Fibroblast of pulmonary artery (primary cell): ENCODE results near the gene KATNB1.

ENCODE experiments used
- DNase-seq: peaks from one replicate; pipeline ENCODE4 v3.0.0-alpha.2; 2010; ENCODE audit warnings: low read depth
- H3K4me3 ChIP-seq: replicated peaks from 2 replicates; pipeline ENCODE4 v1.5.1; 2011; ENCODE audit warnings: low read depth, mild to moderate bottlenecking, control low read depth, low read length, moderate library complexity
- TF ChIP-seq, protein P1 (sequence below): IDR thresholded peaks from 2 replicates; pipeline ENCODE4 v1.5.1; 2011; ENCODE audit warnings: mild to moderate bottlenecking, control low read depth, low read length, inconsistent platforms; ENCODE audit errors: missing control alignments

The KATNB1 gene

DNA sequence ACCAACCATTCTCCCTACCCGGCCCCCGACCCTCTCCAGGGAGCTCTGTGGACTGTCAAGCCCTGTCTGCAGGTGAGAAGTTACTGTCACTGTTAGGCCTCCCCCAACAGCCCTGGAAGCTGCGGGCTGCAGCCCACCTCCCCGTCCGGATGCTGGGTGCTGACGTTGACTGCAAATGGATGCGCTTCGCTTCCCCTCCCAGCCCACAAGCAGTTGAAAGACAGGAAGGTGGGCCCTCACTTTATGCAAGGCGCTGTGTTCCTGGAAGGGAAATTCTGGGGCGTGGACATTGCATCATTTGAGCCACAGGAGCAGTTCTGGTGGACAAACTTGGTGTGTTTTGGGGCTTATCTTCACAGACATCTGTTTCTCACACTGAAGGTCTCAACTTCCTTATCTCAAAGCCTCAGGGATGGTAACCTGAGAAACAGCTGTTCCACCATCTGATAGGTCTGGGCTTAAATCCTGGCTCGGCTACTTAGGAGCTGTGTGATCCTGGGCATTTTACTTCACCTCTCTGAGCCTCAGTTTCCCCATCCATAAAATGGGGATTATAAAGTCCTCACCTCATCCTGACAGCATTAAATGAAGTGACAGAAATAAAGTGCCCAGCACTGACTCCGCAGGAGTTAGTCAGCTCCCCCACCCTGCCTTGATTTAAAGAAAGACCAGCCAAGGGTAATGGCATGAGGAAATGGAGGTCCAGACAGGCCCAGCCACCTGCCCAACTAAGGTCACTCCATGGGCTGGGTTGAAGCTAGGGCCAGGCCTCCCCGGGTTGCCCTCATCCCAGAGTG lies 45.6 kb upstream of the KATNB1 start:
- TF ChIP-seq, protein P1, sequence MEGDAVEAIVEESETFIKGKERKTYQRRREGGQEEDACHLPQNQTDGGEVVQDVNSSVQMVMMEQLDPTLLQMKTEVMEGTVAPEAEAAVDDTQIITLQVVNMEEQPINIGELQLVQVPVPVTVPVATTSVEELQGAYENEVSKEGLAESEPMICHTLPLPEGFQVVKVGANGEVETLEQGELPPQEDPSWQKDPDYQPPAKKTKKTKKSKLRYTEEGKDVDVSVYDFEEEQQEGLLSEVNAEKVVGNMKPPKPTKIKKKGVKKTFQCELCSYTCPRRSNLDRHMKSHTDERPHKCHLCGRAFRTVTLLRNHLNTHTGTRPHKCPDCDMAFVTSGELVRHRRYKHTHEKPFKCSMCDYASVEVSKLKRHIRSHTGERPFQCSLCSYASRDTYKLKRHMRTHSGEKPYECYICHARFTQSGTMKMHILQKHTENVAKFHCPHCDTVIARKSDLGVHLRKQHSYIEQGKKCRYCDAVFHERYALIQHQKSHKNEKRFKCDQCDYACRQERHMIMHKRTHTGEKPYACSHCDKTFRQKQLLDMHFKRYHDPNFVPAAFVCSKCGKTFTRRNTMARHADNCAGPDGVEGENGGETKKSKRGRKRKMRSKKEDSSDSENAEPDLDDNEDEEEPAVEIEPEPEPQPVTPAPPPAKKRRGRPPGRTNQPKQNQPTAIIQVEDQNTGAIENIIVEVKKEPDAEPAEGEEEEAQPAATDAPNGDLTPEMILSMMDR: no peak
- no peak overlapping the region for H3K4me3 ChIP-seq
- no peak for DNase-seq

DNA sequence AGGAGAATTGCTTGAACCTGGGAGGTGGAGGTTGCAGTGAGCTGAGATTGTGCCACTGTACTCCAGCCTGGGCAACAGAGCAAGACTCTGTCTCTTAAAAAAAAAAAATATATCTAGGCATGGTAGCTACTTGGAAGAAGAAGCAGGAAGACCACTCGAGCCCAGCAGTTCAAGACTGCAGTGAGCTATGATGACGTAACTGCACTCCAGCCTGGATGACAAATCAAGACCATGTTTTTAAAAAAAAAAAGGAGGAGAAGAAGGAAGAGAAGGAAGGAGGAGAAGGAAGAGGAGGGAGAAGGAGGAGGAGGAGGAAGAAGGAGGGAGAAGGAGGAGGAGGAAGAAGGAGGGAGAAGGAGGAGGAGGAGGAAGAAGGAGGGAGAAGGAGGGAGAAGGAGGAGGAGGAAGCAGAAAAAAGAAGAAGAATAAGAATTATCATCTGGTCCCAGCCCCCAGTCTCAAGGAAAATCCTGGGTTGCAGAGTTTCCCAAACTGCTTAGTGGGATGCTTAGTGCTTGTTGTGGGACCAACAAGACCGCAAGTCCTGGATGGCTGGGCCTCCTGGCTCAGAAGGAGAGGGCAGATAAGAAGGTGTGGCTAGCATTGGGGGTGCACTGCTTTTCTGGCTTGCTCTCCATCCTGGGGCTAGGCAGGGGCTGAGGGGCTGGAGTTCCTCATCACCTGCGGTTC lies 44.6 kb upstream of the KATNB1 start:
- peak; percentile 14 for DNase-seq
- no peak overlapping the region for H3K4me3 ChIP-seq
- TF ChIP-seq, protein P1: no peak

DNA sequence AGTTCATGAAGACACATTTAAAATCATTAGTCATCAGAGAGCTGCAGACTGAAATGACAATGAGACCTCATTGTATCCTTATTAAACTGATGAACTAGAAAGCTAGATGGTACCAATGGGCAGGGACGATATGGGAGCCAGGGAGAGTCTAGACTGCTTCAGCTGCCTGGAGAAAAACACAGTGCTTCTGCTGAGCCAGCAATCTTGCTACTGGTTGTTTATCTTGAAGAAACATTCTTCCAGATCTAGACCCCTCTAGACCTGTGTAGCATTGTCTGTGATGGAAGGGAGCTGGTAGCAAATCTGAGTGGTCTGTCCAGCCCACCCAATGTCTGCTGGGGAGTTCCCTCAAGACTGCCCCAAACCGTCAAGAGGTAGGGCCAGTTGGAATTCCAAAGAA lies 42.9 kb upstream of the KATNB1 start:
- no peak for DNase-seq
- TF ChIP-seq, protein P1: no peak
- H3K4me3 ChIP-seq: no peak overlapping the region

DNA sequence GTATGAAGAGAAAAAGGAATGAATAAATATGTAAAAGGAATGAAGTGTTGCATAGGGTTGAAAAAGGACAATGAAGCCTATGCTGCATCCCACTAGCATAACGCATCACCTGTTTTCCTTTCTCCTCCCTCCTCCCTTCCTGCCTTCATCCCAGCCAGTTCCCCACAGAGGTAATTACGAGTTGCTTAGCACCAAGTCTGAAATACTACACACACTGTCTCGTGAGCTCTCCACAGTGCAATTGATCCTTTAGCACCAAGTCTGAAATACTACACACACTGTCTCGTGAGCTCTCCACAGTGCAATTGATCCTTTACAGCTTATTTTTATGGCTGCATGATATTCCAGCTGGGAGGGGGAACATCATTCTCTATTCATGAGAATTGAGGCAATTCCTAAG lies 42.0 kb upstream of the KATNB1 start:
- DNase-seq: no peak
- H3K4me3 ChIP-seq: no peak overlapping the region
- TF ChIP-seq, protein P1: no peak

DNA sequence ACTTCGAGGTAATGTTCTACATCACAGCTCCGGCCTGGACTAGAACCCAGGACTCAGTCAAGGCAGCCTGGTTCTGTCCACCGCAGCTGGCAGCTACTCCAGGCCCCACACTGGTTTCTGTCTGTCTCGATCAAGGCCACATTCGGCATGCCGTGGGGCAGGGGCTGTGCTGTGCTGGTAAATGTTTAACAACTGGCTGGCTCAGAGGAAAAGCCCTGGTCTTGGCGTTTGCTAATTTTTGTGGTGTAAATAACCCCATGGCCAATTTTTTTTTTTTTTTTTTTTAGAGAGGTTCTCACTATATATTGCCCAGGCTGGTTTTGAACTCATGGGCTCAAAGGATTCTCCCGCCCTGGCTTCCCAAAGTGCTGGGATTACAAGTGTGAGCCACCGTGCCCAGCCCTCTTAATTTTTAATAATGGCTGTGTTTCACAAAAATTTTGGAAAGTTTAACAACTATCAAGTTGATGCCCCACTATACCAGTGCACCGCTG lies 41.3 kb upstream of the KATNB1 start:
- no peak overlapping the region for H3K4me3 ChIP-seq
- no peak for DNase-seq
- TF ChIP-seq, protein P1: no peak

DNA sequence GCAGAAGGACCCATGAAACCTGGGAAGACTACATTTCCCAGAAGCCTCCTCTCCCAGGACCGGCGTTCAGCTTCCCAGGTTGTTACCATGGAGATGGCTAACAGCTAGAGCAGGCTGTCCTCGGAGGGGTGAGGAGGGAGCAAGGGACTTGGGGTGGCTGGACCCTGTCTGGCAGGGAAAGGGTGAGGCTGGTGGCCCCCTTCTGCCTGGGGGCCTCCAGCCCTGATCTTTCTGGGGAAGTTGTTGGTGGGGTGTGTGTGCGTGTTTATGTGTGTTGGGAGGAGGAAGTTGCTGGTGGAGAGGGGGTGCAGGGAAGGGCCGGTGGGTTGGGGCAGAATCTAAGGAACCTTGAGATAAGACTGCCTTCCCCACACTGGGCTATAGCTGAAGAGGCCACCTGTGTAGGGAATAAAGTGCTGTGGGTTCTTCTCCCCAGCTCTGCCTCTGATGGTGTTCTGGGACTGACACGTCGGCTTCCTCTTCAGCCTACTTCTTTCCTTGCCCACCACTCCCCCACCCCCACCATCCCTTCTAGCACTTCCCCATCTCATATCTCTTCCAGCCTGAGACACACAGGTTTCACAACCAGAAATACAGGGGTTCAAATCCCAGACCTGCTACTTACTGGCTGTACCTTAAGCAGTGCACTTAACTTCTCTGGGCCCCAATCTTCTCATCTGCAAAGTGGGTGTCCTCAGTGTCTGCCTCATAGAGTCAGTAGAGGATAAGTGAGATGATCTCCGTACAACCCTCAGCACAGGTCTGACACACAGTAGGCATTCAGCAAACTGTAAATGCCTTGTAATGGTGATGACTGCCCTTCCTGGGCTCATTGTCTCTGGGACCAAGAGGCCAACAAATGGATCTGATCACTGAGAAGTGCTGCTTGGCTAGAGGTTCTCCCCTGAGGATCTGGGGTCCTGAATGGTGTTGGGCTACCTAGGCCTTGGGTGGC lies 40.6 kb upstream of the KATNB1 start, which contains the start of gene DRC7:
TSS of gene DRC7 (plus strand) at position 82 of the 955 bp plus-strand sequence. CDS start 3,144 bp downstream, outside the sequence.
- peak within 1 kb of the TSS; percentile 37 for H3K4me3 ChIP-seq
- TF ChIP-seq, protein P1: no peak
- DNase-seq: peak; percentile 47
